GM18519 (cell line): ENCODE measurements around the gene GPR65.
"Not testable (repeated sequence)": the region's sequence is repeated elsewhere in the genome, so short reads cannot be mapped to it uniquely, and the experiment has no call there.

Source experiments
- ATAC-seq: cut with Tn5 transposase; IDR thresholded peaks from one replicate; pipeline ENCODE4 v1.9.1; 2021; ENCODE audit warnings: mild to moderate bottlenecking, moderate library complexity; ENCODE audit not compliant: unreplicated experiment, low FRiP score

The GPR65 gene

GRCh38 chr14:88003425-88003824 is 1.5 kb upstream of the GPR65 start:
- ATAC-seq = no peak

GRCh38 chr14:88004506-88005036 is 364 bp upstream of the GPR65 start:
- no peak for ATAC-seq

GRCh38 chr14:88005978-88006851 is 1.3 kb downstream of the GPR65 start:
- ATAC-seq = peak; percentile 94

- ATAC-seq = no peak
These were observed 2.7 kb downstream of the GPR65 start for GRCh38 chr14:88007608-88008007.

GRCh38 chr14:88008039-88008742 is 3.3 kb downstream of the GPR65 start:
- ATAC-seq = no peak

- no peak for ATAC-seq
These were observed 4.6 kb downstream of the GPR65 start for GRCh38 chr14:88009486-88009885.

- ATAC-seq = no peak
These were observed 5.4 kb downstream of the GPR65 start for GRCh38 chr14:88010331-88010730.

GRCh38 chr14:88012495-88012894 is 7.6 kb downstream of the GPR65 start:
- ATAC-seq = no peak

GRCh38 chr14:88013750-88014349 is 8.9 kb downstream of the GPR65 start:
- ATAC-seq = peak; percentile 84

GRCh38 chr14:88016768-88017167 is 11.8 kb downstream of the GPR65 start:
- ATAC-seq = no peak

GRCh38 chr14:88017535-88017934 is 12.6 kb downstream of the GPR65 start:
- ATAC-seq = no peak

- ATAC-seq = no peak
These were observed 18.8 kb downstream of the GPR65 start for GRCh38 chr14:88023658-88024187.

GRCh38 chr14:88024252-88025086 is 19.5 kb downstream of the GPR65 start:
- not testable (repeated sequence) for ATAC-seq

- ATAC-seq = no peak
These were observed 20.4 kb downstream of the GPR65 start for GRCh38 chr14:88025313-88025712.

GRCh38 chr14:88026890-88027289 is 22.0 kb downstream of the GPR65 start:
- ATAC-seq = no peak

- ATAC-seq = no peak
These were observed 24.6 kb downstream of the GPR65 start for GRCh38 chr14:88029500-88029899.

- ATAC-seq = no peak
These were observed 25.1 kb downstream of the GPR65 start for GRCh38 chr14:88030079-88030478.

- no peak for ATAC-seq
These were observed 26.0 kb downstream of the GPR65 start for GRCh38 chr14:88030892-88031291.

GRCh38 chr14:88032373-88032772 is 27.4 kb downstream of the GPR65 start:
- no peak for ATAC-seq

GRCh38 chr14:88034076-88034475 is 29.1 kb downstream of the GPR65 start:
- no peak for ATAC-seq
